MM.1S (cell line): ENCODE measurements around the gene GPSM3.

Experiments used
- DNase-seq: peaks from one replicate; pipeline ENCODE4 v3.0.0-alpha.2; 2015
- H2AFZ ChIP-seq: fragments of 300-600 bp; sonication (generic); 2 replicates; pipeline ENCODE4 v1.6.0; 2016; ENCODE audit warnings: antibody characterized with exemption, low read length
- H3F3A ChIP-seq: fragments of 300-600 bp; sonication (generic); 2 replicates; pipeline ENCODE4 v1.6.1; 2016; ENCODE audit warnings: mild to moderate bottlenecking, antibody characterized with exemption, low read length, moderate library complexity, mixed read lengths; ENCODE audit not compliant: insufficient read depth
- H3K27ac ChIP-seq: fragments of 300-600 bp; sonication (generic); 2 replicates; pipeline ENCODE4 v1.5.1; 2016; ENCODE audit warnings: mild to moderate bottlenecking, low read length
- H3K27me3 ChIP-seq: fragments of 300-600 bp; sonication (generic); replicated peaks from 2 replicates; pipeline ENCODE4 v1.6.0; 2016; ENCODE audit warnings: low read length; ENCODE audit not compliant: insufficient read depth
- H3K36me3 ChIP-seq: fragments of 300-600 bp; sonication (generic); replicated peaks from 2 replicates; pipeline ENCODE4 v1.6.1; 2016; ENCODE audit warnings: mild to moderate bottlenecking, low read length, mixed read lengths; ENCODE audit not compliant: insufficient read depth
- H3K4me1 ChIP-seq: fragments of 300-600 bp; sonication (generic); 2 replicates; pipeline ENCODE4 v1.6.1; 2016; ENCODE audit warnings: low read length, mixed read lengths
- H3K4me2 ChIP-seq: fragments of 300-600 bp; sonication (generic); 2 replicates; pipeline ENCODE4 v1.6.0; 2016; ENCODE audit warnings: low read depth, low read length
- H3K4me3 ChIP-seq: fragments of 300-600 bp; sonication (generic); 2 replicates; pipeline ENCODE4 v1.5.1; 2016; ENCODE audit warnings: low read length, mixed read lengths
- H3K79me2 ChIP-seq: fragments of 300-600 bp; sonication (generic); 2 replicates; pipeline ENCODE4 v1.6.1; 2016; ENCODE audit warnings: mixed run types, low read length, mixed read lengths
- H3K9ac ChIP-seq: fragments of 300-600 bp; sonication (generic); 2 replicates; pipeline ENCODE4 v1.6.1; 2016; ENCODE audit warnings: low read length, mixed read lengths
- H3K9me2 ChIP-seq: fragments of 300-600 bp; sonication (generic); replicated peaks from 2 replicates; pipeline ENCODE4 v1.6.1; 2016; ENCODE audit warnings: mild to moderate bottlenecking, low read length, mixed read lengths; ENCODE audit not compliant: insufficient read depth
- H3K9me3 ChIP-seq: fragments of 300-600 bp; sonication (generic); replicated peaks from 2 replicates; pipeline ENCODE4 v1.6.1; 2016; ENCODE audit warnings: mild to moderate bottlenecking, low read length, mixed read lengths; ENCODE audit not compliant: insufficient read depth
- H4K20me1 ChIP-seq: fragments of 300-600 bp; sonication (generic); 2 replicates; pipeline ENCODE4 v1.6.1; 2016; ENCODE audit warnings: mild to moderate bottlenecking, low read length, moderate library complexity, mixed read lengths; ENCODE audit not compliant: insufficient read depth
- EZH2 ChIP-seq: fragments of 300-600 bp; sonication (generic); optimal IDR thresholded peaks from 2 replicates; pipeline ENCODE3; 2017; ENCODE audit warnings: low read depth, mild to moderate bottlenecking, antibody characterized with exemption, low read length, mixed read lengths
- EZH2phosphoT487 ChIP-seq: fragments of 300-600 bp; sonication (generic); IDR thresholded peaks from 2 replicates; pipeline ENCODE4 v1.6.1; 2018; ENCODE audit warnings: antibody characterized with exemption, low read length
- TF ChIP-seq, protein P1 (sequence below): fragments of 300-600 bp; sonication (generic); IDR thresholded peaks from 2 replicates; pipeline ENCODE4 v1.5.1; 2016; ENCODE audit warnings: antibody characterized with exemption, low read length, mixed read lengths

Gene GPSM3

DNA sequence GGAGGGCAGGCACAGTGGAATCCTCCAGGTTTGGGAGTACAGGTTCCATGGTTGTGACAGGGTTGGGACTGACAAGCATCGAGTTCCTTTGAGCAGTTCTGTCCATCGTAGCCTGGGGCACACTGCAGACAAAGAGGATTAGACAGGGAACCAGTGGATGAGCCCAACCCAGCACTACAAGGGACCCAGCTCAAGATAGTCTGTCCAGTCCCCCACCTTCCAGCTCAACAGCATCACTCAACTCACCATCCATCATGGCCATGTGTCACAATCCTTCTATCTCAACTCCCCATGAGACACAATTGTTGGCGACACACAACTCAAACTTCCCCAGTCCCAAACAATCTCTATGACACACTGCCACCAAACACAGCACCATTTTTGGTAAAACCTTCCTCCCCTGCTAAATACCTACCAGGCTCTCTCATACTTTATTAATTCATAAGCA, 11.8 kb upstream of the GPSM3 start:
- H3K4me3 ChIP-seq: no peak overlapping the region
- DNase-seq: no peak
- H3K79me2 ChIP-seq: no peaks in the 10 kb centered on the region
- no peaks in the 10 kb centered on the region for H3K4me1 ChIP-seq
- H3K36me3 ChIP-seq: no peaks in the 10 kb centered on the region
- H3K4me2 ChIP-seq: no peak overlapping the region
- no peaks in the 10 kb centered on the region for H3F3A ChIP-seq
- TF ChIP-seq, protein P1, sequence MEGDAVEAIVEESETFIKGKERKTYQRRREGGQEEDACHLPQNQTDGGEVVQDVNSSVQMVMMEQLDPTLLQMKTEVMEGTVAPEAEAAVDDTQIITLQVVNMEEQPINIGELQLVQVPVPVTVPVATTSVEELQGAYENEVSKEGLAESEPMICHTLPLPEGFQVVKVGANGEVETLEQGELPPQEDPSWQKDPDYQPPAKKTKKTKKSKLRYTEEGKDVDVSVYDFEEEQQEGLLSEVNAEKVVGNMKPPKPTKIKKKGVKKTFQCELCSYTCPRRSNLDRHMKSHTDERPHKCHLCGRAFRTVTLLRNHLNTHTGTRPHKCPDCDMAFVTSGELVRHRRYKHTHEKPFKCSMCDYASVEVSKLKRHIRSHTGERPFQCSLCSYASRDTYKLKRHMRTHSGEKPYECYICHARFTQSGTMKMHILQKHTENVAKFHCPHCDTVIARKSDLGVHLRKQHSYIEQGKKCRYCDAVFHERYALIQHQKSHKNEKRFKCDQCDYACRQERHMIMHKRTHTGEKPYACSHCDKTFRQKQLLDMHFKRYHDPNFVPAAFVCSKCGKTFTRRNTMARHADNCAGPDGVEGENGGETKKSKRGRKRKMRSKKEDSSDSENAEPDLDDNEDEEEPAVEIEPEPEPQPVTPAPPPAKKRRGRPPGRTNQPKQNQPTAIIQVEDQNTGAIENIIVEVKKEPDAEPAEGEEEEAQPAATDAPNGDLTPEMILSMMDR: no peak
- TF ChIP-seq EZH2 (no peak), EZH2phosphoT487 (no peak)
- H3K27me3 ChIP-seq: peaks cover 31% of the 10 kb centered on the region
- H3K27ac ChIP-seq: no peak overlapping the region
- H3K9ac ChIP-seq: no peak overlapping the region
- no peak overlapping the region for H2AFZ ChIP-seq
- no peaks in the 10 kb centered on the region for H4K20me1 ChIP-seq
- no peaks in the 10 kb centered on the region for H3K9me3 ChIP-seq
- no peaks in the 10 kb centered on the region for H3K9me2 ChIP-seq

- Histone ChIP-seq H3K79me2 (no peaks in the 10 kb centered on the region), H3K27me3 (peaks cover 31% of the 10 kb centered on the region), H3K9me2 (no peaks in the 10 kb centered on the region), H3K9me3 (no peaks in the 10 kb centered on the region), H4K20me1 (no peaks in the 10 kb centered on the region), H3K27ac (no peak overlapping the region), H3K9ac (no peak overlapping the region), H3F3A (no peaks in the 10 kb centered on the region), H3K4me2 (no peak overlapping the region), H3K4me1 (no peaks in the 10 kb centered on the region), H2AFZ (no peak overlapping the region), H3K4me3 (no peak overlapping the region), H3K36me3 (no peaks in the 10 kb centered on the region)
- TF ChIP-seq, protein P1: no peak
- TF ChIP-seq EZH2phosphoT487 (no peak), EZH2 (no peak)
- no peak for DNase-seq
These were observed 11.2 kb upstream of the GPSM3 start for GRCh38 chr6:32203426-32204267.

DNA sequence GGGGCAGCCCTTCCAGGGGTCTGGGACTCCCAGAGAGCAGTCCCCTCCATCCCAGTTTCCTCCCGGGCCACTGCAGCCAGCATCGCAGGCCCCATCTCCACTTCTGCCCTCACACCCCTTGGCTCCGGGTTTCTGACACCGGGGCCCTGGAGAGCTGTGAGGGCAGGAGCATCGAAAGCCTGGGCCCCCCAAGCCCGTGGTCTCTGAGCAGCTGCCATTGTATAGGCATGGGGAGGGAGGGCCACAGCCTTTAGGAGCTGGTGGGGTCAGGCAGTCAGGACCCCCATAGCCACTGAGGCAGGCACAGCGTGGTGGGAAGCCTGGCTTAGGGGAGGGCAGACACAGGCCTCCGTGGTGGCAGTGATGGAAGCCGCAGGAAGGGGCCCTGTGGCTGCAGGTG, 9.7 kb upstream of the GPSM3 start:
- H3K36me3 ChIP-seq: no peaks in the 10 kb centered on the region
- H2AFZ ChIP-seq: no peak overlapping the region
- H3K9me2 ChIP-seq: no peaks in the 10 kb centered on the region
- H3K9me3 ChIP-seq: no peaks in the 10 kb centered on the region
- H3K4me2 ChIP-seq: no peak overlapping the region
- TF ChIP-seq, protein P1: no peak
- TF ChIP-seq EZH2 (no peak), EZH2phosphoT487 (no peak)
- no peak for DNase-seq
- H3K4me3 ChIP-seq: no peak overlapping the region
- no peak overlapping the region for H3K9ac ChIP-seq
- peaks cover 31% of the 10 kb centered on the region for H3K27me3 ChIP-seq
- no peaks in the 10 kb centered on the region for H3K79me2 ChIP-seq
- no peak overlapping the region for H3K27ac ChIP-seq
- no peaks in the 10 kb centered on the region for H4K20me1 ChIP-seq
- no peaks in the 10 kb centered on the region for H3F3A ChIP-seq
- no peaks in the 10 kb centered on the region for H3K4me1 ChIP-seq
